ENCODE measurements around the gene IL11RA.

- no peak for TF ChIP-seq SUZ12 (IDR thresholded peaks at IDR 0.05; ENCODE audit: extremely low read depth, insufficient read depth, insufficient read length)
- TF ChIP-seq ZNF274 (IDR thresholded peaks at IDR 0.05; ENCODE audit: low read depth, low read length): no peak
- peak; percentile 55 for TF ChIP-seq YY1 (IDR thresholded peaks at IDR 0.05; ENCODE audit: insufficient read depth, insufficient read length)
Measured at GRCh38 chr9:34611811-34612787, 39.9 kb upstream of the IL11RA start, which contains the start of gene RPP25L.
